ENCODE data around the gene ALOX15.
"Not testable (repeated sequence)": the region's sequence is repeated elsewhere in the genome, so short reads cannot be mapped to it uniquely, and the experiment has no call there.

The ALOX15 gene

GRCh38 chr17:4652997-4653396 is 11.5 kb upstream of the ALOX15 start:
- Histone ChIP-seq H3K4me1 (ENCODE audit: insufficient read depth, low read length) (no peaks in the 10 kb centered on the region), H3K27ac (ENCODE audit: low read depth, low read length) (no peak overlapping the region), H3K27me3 (ENCODE audit: insufficient read depth, low read length) (no peaks in the 10 kb centered on the region), H3K9ac (ENCODE audit: low read depth, low read length) (no peak overlapping the region), H3K36me3 (ENCODE audit: insufficient read depth, low read length) (no peaks in the 10 kb centered on the region), H3K4me3 (ENCODE audit: low read length) (no peak overlapping the region), H3K9me3 (ENCODE audit: insufficient read depth, low read depth, low read length) (no peaks in the 10 kb centered on the region)
- 96% methylated on average over 5 of the region's 5 CpGs for WGBS

GRCh38 chr17:4648741-4649140 is 7.3 kb upstream of the ALOX15 start:
- 0 out of 2 replicates have a peak, but pooled peaks cover 3% of the 10 kb centered on the region for H3K4me1 ChIP-seq (ENCODE audit: insufficient read depth, low read length)
- peaks cover 11% of the 10 kb centered on the region for H3K27me3 ChIP-seq (ENCODE audit: insufficient read depth, low read length)
- no peak overlapping the region for H3K4me3 ChIP-seq (ENCODE audit: low read length)
- no peak overlapping the region for H3K9ac ChIP-seq (ENCODE audit: low read depth, low read length)
- H3K9me3 ChIP-seq (ENCODE audit: insufficient read depth, low read depth, low read length), result no peaks in the 10 kb centered on the region
- 93% methylated on average over 2 of the region's 2 CpGs for WGBS
- no peaks in the 10 kb centered on the region for H3K36me3 ChIP-seq (ENCODE audit: insufficient read depth, low read length)
- H3K27ac ChIP-seq (ENCODE audit: low read depth, low read length), result no peak overlapping the region

- Histone ChIP-seq H3K27ac (ENCODE audit: low read depth, low read length) (no peak overlapping the region), H3K4me1 (ENCODE audit: insufficient read depth, low read length) (0 out of 2 replicates have a peak, but pooled peaks cover 7% of the 10 kb centered on the region), H3K9me3 (ENCODE audit: insufficient read depth, low read depth, low read length) (no peaks in the 10 kb centered on the region), H3K9ac (ENCODE audit: low read depth, low read length) (no peak overlapping the region), H3K4me3 (ENCODE audit: low read length) (no peak overlapping the region), H3K27me3 (ENCODE audit: insufficient read depth, low read length) (peaks cover 41% of the 10 kb centered on the region), H3K36me3 (ENCODE audit: insufficient read depth, low read length) (no peaks in the 10 kb centered on the region)
- 84% methylated on average over 5 of the region's 5 CpGs for WGBS
Observed at GRCh38 chr17:4645642-4646041, 4.2 kb upstream of the ALOX15 start.

- whole genome bisulfite sequencing, result 86% methylated on average over 4 of the region's 4 CpGs
- Histone ChIP-seq H3K27me3 (ENCODE audit: insufficient read depth, low read length) (peaks cover 56% of the 10 kb centered on the region), H3K36me3 (ENCODE audit: insufficient read depth, low read length) (no peaks in the 10 kb centered on the region), H3K9me3 (ENCODE audit: insufficient read depth, low read depth, low read length) (no peaks in the 10 kb centered on the region), H3K27ac (ENCODE audit: low read depth, low read length) (no peak overlapping the region), H3K4me3 (ENCODE audit: low read length) (no peak overlapping the region), H3K9ac (ENCODE audit: low read depth, low read length) (no peak overlapping the region), H3K4me1 (ENCODE audit: insufficient read depth, low read length) (0 out of 2 replicates have a peak, but pooled peaks cover 7% of the 10 kb centered on the region)
Observed at GRCh38 chr17:4643676-4644075, 2.2 kb upstream of the ALOX15 start.

- Histone ChIP-seq H3K27ac (ENCODE audit: low read depth, low read length) (no peak overlapping the region), H3K9ac (ENCODE audit: low read depth, low read length) (no peak overlapping the region), H3K9me3 (ENCODE audit: insufficient read depth, low read depth, low read length) (no peaks in the 10 kb centered on the region), H3K27me3 (ENCODE audit: insufficient read depth, low read length) (peaks cover 67% of the 10 kb centered on the region), H3K4me3 (ENCODE audit: low read length) (no peak overlapping the region), H3K4me1 (ENCODE audit: insufficient read depth, low read length) (0 out of 2 replicates have a peak, but pooled peaks cover 7% of the 10 kb centered on the region), H3K36me3 (ENCODE audit: insufficient read depth, low read length) (no peaks in the 10 kb centered on the region)
- WGBS, result 35% methylated on average over 6 of the region's 6 CpGs
Observed at GRCh38 chr17:4642286-4642685, 808 bp upstream of the ALOX15 start.

GRCh38 chr17:4640569-4641188 is 799 bp downstream of the ALOX15 start:
- whole genome bisulfite sequencing, result 1% methylated on average over 23 of the region's 39 CpGs
- Histone ChIP-seq H3K27me3 (ENCODE audit: insufficient read depth, low read length) (peaks cover 82% of the 10 kb centered on the region), H3K4me1 (ENCODE audit: insufficient read depth, low read length) (peaks cover 10% of the 10 kb centered on the region), H3K4me3 (ENCODE audit: low read length) (peak overlapping the region; percentile 49)
- H3K9ac ChIP-seq (ENCODE audit: low read depth, low read length); H3K36me3 ChIP-seq (ENCODE audit: insufficient read depth, low read length); H3K27ac ChIP-seq (ENCODE audit: low read depth, low read length); H3K9me3 ChIP-seq (ENCODE audit: insufficient read depth, low read depth, low read length): not testable (repeated sequence)

GRCh38 chr17:4639301-4640059 is 2.0 kb downstream of the ALOX15 start:
- H3K27me3 ChIP-seq (ENCODE audit: insufficient read depth, low read length), result peaks cover 85% of the 10 kb centered on the region
- H3K4me3 ChIP-seq (ENCODE audit: low read length), result peak overlapping the region; percentile 44
- H3K9me3 ChIP-seq (ENCODE audit: insufficient read depth, low read depth, low read length); H3K9ac ChIP-seq (ENCODE audit: low read depth, low read length); H3K36me3 ChIP-seq (ENCODE audit: insufficient read depth, low read length); H3K27ac ChIP-seq (ENCODE audit: low read depth, low read length): not testable (repeated sequence)
- H3K4me1 ChIP-seq (ENCODE audit: insufficient read depth, low read length), result peaks cover 15% of the 10 kb centered on the region
- WGBS, result 12% methylated on average over 21 of the region's 56 CpGs

- H3K9ac ChIP-seq (ENCODE audit: low read depth, low read length); H3K36me3 ChIP-seq (ENCODE audit: insufficient read depth, low read length); H3K27ac ChIP-seq (ENCODE audit: low read depth, low read length); H3K9me3 ChIP-seq (ENCODE audit: insufficient read depth, low read depth, low read length): not testable (repeated sequence)
- peaks cover 79% of the 10 kb centered on the region for H3K27me3 ChIP-seq (ENCODE audit: insufficient read depth, low read length)
- H3K4me1 ChIP-seq (ENCODE audit: insufficient read depth, low read length), result peaks cover 15% of the 10 kb centered on the region
- WGBS, result 67% methylated on average over 8 of the region's 8 CpGs
- H3K4me3 ChIP-seq (ENCODE audit: low read length), result peak overlapping the region; percentile 44; the same call in 1 of the 2 replicates
Observed at GRCh38 chr17:4638766-4639165, 2.7 kb downstream of the ALOX15 start.

GRCh38 chr17:4636474-4637100 is 4.9 kb downstream of the ALOX15 start:
- H3K4me1 ChIP-seq (ENCODE audit: insufficient read depth, low read length), result peaks cover 22% of the 10 kb centered on the region
- H3K27ac ChIP-seq (ENCODE audit: low read depth, low read length), result no peak overlapping the region
- H3K9ac ChIP-seq (ENCODE audit: low read depth, low read length), result no peak overlapping the region
- H3K27me3 ChIP-seq (ENCODE audit: insufficient read depth, low read length), result peaks cover 58% of the 10 kb centered on the region
- H3K36me3 ChIP-seq (ENCODE audit: insufficient read depth, low read length), result no peaks in the 10 kb centered on the region
- H3K9me3 ChIP-seq (ENCODE audit: insufficient read depth, low read depth, low read length), result no peaks in the 10 kb centered on the region
- no peak overlapping the region for H3K4me3 ChIP-seq (ENCODE audit: low read length)
- WGBS, result 73% methylated on average over 12 of the region's 12 CpGs

GRCh38 chr17:4635823-4636375 is 5.6 kb downstream of the ALOX15 start:
- H3K4me3 ChIP-seq (ENCODE audit: low read length), result peak overlapping the region; percentile 33
- no peaks in the 10 kb centered on the region for H3K36me3 ChIP-seq (ENCODE audit: insufficient read depth, low read length)
- H3K4me1 ChIP-seq (ENCODE audit: insufficient read depth, low read length), result peaks cover 22% of the 10 kb centered on the region
- H3K27me3 ChIP-seq (ENCODE audit: insufficient read depth, low read length), result peaks cover 51% of the 10 kb centered on the region
- H3K27ac ChIP-seq (ENCODE audit: low read depth, low read length), result no peak overlapping the region
- H3K9ac ChIP-seq (ENCODE audit: low read depth, low read length), result peak overlapping the region; percentile 31; the same call in 1 of the 2 replicates
- 34% methylated on average over 10 of the region's 10 CpGs for WGBS
- no peaks in the 10 kb centered on the region for H3K9me3 ChIP-seq (ENCODE audit: insufficient read depth, low read depth, low read length)

GRCh38 chr17:4634976-4635375 is 6.5 kb downstream of the ALOX15 start:
- H3K9me3 ChIP-seq (ENCODE audit: insufficient read depth, low read depth, low read length), result no peaks in the 10 kb centered on the region
- H3K27me3 ChIP-seq (ENCODE audit: insufficient read depth, low read length), result peaks cover 42% of the 10 kb centered on the region
- H3K27ac ChIP-seq (ENCODE audit: low read depth, low read length), result no peak overlapping the region
- H3K36me3 ChIP-seq (ENCODE audit: insufficient read depth, low read length), result no peaks in the 10 kb centered on the region
- 67% methylated on average over 4 of the region's 4 CpGs for WGBS
- H3K4me1 ChIP-seq (ENCODE audit: insufficient read depth, low read length), result peaks cover 22% of the 10 kb centered on the region
- H3K9ac ChIP-seq (ENCODE audit: low read depth, low read length), result no peak overlapping the region
- H3K4me3 ChIP-seq (ENCODE audit: low read length), result peak overlapping the region; percentile 33; the same call in 1 of the 2 replicates

Measured in HUES64 (cell line).